HG03066 (cell line): Measurements from ENCODE around the gene TEKT2.

Experiments used
- ATAC-seq: cut with Tn5 transposase; IDR thresholded peaks from one replicate; pipeline ENCODE4 v1.9.1; 2021; ENCODE audit warnings: low read depth; ENCODE audit not compliant: unreplicated experiment

Gene TEKT2

DNA sequence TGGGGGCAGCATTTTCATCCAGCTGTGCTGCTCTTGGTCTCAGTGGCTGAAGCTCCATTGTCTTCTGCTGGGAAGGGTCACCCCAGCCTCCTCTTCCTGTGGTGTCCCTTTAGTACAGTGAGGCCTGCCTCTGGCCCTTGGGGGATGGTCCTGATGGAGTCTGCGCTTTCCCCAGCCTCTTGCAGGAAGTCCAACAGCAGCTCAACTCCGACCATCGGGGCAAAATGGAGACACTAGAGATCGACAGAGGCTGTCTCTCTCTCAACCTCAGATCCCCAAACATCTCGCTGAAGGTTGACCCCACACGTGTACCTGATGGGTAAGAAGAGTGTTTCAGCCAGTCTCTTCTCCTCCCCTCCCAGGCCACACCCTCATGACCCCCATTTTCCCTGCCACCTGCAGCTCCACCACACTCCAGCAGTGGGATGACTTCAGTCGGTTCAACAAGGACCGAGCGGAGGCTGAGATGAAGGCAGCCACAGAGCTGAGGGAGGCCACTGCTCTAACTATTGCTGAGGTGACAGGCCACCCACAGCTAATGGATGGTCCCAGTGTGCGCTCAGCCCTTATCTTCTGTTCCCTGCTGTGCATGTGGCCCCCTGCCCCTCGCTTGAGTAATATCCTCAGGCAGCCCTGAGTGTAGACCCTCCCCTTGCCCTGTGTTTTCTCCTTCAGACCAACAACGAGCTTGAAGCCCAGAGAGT is 2.8 kb downstream of the TEKT2 start:
- no peak for ATAC-seq

DNA sequence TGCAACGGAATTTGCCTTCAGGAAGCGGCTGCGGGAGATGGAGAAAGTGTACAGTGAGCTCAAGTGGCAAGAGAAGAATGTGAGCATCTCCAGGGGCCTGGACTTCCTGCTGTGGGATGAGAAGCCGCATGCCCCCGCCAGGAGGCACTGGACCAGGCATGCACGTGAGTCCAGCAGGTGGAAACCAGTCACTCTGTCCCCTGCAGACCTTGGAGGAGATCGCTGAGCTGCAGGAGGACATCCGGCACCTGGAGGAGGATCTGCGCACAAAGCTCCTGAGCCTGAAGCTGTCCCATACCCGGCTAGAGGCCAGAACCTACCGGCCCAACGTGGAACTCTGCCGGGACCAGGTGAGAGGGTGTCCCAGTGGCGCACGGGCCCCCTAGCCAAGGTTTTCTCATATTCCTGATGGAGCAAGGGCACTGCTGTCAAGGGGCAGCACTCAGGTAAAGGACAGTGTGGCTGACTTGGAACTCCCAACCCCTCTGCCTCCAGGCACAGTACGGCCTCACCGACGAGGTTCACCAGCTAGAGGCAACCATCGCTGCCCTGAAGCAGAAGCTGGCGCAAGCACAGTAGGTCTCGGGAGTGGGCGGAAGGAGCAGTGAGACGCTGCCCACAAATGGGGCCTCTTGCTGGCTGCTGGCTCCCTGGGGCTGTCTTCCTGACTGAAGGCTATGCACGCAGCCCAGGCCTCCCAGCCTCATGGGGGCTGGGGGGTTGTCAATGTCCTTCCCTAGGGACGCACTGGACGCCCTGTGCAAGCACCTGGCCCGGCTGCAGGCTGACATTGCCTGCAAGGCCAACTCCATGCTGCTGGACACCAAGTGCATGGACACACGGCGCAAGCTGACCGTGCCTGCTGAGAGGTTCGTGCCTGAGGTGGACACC is 3.6 kb downstream of the TEKT2 start:
- ATAC-seq = no peak

DNA sequence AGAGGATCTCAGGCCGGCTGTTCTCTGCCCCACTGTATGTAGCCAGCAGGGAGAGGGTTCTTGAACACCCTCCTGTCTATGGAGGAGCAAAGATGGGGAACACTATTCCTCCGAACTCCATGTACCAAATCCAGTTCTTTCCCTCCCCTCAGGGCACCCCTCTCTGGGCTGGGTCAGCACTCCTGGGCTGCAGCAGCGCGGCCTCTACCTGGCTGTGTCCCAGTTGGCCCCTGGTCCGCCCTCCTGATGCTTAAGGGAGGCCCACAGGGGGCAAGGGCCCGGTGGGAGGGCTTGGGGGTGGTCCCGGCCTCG is 4.3 kb downstream of the TEKT2 start:
- peak; percentile 3 for ATAC-seq

DNA sequence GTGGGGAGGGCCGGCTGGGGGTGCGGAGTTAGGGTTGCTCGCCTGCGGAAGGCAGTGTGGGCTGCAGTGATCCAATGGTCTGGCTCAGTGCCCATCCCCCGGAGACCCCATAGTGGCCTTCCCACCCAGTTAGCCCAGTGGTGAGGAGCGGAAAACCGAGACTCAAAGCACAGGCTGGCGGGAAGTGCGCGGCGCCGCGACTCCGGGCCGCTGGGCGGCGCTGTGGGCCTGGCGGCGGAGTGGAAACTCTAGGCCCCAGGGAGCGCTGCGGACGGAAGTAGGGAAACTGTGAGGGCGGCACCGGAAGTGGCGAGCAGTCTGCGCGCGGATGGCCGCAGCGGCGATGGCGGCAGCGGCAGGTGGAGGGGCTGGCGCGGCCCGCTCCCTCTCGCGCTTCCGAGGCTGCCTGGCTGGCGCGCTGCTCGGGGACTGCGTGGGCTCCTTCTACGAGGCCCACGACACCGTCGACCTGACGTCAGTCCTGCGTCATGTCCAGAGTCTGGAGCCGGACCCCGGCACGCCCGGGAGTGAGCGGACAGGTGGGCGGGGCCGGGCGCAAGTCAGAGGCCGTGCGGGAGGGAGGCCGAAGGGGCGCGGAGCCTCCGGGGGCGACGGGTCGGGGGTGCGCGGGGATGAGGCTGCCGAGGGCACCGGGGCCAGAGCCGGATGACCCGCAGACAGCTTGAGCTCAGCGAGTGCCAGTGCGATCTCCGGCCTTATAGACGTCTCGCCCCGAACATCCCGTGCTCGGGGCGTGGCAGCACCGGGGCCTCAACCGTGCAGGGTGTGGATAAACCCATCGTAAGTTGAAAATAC is 4.9 kb downstream of the TEKT2 start, which contains the start of gene ADPRS:
TSS of gene ADPRS (plus strand) at position 316 of the 816 bp plus-strand sequence. CDS start at position 329, 13 bp downstream.
- ATAC-seq = peak; percentile 81

DNA sequence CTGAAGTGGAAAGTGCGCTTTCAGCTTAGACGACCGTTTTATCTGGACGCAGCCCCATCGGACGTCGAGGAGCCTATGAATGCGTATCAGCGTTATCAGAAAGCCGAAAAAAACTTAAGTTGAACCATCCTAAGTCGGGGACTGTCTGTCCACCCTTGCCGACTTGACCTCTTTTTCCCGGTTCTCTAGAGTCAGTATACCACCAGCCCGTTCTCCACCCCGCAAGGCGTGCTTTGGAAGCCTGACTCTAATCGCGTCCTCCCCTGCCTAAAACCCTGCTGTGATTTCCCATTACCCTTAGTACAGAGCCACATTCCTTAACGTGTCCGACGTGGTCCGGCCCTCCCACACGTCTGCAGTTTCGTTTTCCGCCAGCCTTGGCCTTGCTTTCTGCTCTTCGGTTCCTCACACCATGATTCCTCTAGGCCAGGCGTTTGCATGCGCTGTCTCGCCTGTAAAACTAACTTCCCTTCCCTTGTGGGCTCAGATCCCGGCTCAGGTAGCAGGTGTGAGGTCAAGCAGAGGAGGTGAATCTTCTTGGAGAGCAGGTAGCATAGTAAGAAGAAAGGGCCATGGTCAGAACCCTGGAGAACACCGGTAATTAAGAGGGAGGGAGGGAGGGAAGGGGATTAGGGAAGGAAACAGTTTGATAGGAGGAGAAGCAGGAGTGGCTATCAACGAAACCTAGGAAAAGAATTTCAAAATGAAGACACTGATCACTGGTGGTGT is 5.7 kb downstream of the TEKT2 start:
- no peak for ATAC-seq

DNA sequence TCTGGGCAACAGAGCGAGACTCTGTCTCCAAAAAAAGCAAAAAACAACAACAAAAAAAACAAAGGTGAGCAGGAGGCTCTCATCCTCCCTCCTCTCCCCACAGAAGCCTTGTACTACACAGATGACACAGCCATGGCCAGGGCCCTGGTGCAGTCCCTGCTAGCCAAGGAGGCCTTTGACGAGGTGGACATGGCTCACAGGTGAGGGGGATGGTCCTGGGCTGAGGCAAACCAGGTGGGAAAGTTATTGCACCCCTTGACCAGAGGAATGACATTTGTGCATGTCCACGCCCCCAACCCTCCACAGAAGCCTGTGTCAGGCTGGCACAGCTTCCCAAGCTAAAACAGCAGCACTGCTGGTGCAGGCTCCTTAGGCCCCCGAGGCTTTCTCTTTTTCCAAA is 7.2 kb downstream of the TEKT2 start:
- no peak for ATAC-seq

DNA sequence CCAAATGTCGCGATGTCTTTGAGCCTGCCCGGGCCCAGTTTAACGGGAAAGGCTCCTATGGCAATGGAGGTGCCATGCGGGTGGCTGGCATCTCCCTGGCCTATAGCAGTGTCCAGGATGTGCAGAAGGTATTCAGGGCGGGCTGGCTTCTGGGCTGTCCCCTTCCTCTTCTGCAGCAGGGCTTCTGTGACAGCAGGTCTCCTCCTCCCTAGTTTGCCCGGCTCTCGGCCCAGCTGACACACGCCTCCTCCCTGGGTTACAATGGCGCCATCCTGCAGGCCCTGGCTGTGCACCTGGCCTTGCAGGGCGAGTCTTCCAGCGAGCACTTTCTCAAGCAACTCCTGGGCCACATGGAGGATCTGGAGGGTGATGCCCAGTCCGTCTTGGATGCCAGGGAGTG is 7.8 kb downstream of the TEKT2 start:
- ATAC-seq = no peak

DNA sequence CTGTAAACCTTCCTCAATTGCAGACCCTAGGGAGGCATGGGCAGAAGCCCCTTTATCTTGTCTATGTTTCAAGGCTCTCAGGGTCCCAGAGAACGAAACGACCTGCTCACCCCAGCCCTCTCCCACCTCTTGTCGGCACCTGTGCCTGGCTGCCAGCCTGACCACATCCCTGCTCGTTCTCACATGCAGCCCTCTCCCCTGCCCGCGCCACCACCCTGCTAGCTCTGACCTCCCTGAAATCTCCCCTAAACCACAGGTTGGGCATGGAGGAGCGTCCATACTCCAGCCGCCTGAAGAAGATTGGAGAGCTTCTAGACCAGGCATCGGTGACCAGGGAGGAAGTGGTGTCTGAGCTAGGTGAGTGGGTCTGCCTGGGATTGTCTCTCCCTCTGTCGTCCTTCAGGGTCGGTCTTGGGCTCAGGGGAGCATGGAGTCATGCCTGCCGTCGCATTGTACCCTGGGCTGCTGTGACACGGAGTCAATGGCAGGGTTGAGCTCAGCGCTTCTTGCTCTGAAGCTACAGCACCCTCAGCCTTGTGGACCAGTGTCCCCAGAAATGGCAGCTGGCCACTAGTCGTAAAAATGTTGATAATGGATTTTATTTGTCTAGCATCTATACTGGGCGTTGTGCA is 8.4 kb downstream of the TEKT2 start:
- no peak for ATAC-seq

DNA sequence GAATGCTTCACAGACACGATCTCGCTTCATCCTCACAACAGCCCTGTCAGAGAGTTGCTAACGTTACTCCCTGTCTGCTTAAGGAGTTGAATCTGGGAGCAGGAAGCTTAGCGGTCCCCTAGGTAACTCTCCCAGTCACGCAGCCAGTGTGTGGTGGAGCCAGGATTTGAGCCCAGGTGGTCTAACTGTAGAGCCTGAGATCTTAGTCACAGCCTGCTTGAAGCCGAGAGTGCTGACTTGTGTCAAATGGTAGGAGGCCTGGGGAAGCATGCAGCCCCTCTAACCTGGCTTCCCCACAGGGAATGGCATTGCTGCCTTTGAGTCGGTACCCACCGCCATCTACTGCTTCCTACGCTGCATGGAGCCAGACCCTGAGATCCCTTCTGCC is 8.9 kb downstream of the TEKT2 start:
- ATAC-seq = no peak

DNA sequence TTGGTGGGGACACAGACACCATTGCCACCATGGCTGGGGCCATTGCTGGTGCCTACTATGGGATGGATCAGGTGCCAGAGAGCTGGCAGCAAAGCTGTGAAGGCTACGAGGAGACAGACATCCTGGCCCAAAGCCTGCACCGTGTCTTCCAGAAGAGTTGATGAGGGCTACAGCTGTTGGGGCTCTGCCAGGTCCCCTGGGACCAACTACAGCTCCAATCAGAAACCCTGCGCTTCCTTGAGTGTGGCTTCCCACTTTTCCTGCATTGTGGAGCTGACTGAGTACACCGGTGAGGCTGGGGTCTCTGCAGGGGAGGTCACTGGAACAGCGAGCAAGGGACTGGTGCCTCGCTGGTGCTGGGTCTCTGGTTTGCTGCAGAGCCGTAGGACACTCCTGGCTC is 9.3 kb downstream of the TEKT2 start:
- no peak for ATAC-seq

DNA sequence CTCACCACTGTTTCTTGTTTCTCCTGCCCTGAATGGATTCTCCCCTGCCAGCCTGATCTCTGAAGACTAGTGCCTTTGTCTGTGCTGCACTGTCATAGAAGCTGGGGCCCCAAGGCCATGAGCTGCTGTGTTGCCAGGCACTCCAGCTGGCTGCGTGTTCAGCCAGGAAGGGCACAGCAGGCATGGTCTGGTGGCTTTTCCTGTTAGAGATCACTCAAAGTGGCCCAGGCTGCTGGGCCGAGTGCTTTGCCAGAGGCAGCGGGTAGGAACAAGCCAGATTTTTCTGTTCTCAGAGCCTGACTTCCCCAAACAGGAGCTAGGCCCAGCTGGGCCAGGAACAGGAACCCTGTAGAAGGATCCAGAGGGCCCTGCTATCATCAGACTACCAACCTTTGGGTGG is 10.0 kb downstream of the TEKT2 start:
- no peak for ATAC-seq

DNA sequence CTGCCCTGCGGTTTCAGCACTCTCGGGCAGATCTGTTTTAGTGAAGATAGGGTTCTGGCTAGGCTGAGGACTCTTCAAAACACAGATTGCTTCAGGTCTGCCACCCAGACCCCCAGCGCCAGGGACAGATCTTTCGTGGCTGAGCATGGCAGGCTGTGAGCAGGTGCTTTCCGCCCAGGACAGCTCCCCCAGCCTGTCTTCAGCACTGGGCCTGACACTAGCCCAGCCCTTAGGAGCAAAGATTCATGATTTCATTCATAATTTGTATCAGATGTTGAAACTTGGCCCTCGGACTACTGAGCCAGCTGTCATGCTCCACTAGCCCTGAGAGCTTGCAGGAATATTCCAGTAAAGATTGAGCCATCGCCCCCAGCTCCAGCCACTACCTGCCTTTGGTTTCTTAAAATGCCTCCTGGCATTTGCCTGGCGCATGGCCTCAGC is 10.7 kb downstream of the TEKT2 start:
- no peak for ATAC-seq

DNA sequence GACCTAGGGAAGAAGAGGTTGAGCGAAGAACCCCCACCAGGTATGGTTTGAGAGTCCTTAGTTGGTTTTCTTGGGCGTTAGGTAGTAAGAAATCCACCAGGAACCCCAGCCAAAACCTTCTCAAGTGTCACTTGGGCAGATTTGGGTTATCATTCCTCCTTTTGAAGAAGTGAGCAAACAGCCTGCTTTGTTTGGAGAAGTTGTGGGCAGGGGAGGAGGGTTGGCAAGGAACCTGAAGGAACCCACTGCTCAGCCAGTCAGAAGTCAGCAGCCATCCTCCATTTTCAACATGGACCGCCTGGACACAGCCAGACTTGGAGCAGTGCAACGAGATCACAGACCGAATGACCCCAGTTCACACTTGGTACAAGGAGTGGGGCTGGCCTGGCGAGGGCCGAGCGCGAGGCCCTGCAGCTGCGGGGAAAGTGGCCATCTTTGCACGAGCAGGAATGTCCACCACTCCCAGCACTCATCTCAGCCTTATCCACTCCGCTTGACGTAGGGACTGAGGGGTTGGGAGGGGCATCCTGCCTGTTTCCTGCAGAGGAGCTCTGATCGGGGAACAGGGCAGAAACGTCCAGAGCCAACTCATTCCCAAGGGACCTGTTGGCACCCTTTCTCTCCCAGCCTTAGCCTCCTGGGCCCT is 12.0 kb downstream of the TEKT2 start:
- no peak for ATAC-seq

DNA sequence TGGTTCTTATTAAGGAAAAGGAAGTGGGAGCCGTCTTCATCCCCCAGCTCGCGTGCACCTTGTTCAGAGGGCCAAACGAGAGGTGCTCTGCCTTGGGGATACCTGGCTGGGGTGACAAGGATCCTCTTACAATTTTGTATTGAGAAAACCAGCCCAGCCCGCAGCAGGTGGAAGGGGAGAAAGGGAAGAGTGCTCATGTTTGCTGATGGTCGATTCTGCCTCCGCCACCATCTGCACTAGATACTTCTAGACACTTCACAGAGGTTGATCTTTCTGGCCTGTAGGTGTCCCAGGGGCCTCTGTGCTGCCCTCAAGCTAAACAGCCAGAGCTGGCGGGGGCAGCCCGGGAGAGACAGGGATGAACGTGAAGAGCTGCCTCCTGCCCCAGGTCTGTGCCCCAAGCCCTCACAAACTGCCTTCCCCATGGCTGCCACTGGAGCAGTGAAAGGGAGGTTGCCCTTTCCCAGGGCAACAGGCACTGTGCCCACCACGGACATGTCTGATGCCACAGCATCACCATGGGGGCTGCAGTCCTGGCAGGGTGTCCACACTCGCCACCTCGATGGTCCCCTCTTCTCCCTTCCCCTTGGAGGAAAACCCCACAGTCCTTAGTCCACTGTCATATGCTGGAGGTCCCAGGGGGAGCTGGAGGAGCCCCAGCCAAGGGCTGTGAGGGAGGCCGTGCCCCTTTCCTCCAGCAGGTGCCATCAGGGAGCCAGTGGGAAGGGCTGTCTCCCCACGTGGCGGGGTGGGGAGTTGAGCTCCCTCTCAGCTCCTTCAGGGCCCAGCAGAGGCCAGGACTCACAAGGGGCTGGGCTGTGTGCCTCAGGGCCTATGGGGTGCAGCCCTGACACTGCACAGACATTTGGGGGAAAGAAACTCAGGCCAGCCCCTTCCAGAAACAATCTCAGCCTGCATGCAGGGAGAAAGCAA is 12.9 kb downstream of the TEKT2 start:
- ATAC-seq = no peak

DNA sequence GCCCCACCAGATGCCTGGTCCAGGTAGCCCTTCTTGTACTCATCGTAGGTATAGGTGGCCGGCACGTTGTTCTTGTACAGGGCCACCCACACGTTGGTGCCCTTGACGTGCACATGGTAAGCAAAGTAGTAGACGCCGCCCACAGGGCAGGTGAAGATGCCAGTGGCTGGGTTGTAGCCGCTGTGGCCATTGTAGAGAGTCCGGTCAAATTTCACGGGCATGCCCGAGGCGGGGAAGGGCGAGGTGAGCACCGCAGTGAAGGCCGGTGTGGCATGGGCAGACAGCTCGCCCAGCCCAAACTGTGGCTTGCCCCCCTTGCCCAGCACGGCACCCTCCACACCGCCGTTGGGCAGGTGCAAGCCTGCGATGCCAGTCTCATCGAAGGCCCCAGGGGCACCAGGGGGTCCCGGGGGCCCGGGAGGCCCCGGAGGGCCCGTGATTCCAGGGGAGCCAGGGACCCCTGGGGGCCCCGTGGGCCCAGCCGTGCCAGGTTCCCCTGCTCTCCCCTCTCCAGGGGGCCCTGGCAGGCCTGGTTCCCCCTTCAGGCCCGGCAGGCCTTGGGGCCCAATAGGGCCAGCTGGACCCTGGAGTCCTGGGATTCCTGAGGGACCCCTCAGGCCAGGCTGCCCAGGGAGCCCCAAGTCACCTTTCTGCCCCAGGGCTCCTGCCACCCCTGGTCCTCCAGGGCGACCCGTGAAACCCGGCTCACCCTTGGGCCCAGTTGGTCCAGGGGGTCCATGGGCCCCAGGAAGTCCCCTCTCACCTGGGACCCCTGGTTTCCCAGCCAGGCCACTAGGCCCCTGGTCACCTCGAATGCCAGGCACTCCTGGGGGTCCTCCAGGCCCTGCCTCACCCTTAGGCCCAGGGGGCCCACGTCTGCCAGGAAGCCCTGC is 14.0 kb downstream of the TEKT2 start:
- ATAC-seq = no peak

DNA sequence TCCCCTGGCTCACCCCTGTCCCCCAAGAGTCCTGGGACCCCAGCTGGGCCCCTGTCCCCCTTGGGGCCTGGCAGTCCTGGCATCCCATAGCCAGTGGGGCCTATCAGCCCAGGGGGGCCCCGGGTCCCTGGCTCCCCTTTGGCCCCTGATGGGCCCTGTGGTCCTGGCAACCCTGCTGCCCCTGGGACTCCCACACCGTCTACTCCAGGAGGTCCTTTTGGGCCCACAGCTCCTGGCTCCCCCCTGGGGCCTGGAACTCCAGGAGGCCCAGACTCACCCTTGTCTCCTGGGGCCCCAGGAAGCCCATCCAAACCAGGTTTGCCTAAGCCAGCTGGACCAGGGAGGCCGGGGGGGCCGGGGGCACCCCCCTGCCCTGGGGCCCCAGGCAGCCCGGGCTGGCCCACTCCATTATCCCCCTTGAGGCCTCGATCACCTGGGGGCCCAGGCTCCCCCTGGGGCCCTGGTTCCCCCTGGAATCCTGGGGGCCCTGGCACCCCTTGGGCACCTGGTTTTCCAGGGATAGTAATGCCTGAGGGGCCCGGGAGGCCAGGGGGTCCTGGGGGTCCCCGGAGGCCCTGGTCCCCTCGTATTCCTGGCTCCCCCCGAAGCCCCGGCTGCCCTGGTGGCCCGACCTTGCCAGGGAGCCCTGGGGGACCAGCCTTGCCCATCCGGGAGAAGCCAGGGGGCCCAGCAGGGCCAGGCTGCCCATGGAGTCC is 14.9 kb downstream of the TEKT2 start:
- no peak for ATAC-seq
